ENCODE data around the gene DHRS9. TPM values are rescaled to one million over a fixed set of nuclear protein-coding genes. Genes with fewer than 3 reads are reported as not detected.

DHRS9 gene
- total and polyA plus RNA-seq, 9 of the 15 experiments (the other 6 are each of a cell fraction or from before 2014, with no cell fraction given), result 0.27 to 1.7 (median 0.69) TPM

- TF ChIP-seq CEBPG (CRISPR knock-in tag; IDR thresholded peaks at IDR 0.05) (peak; percentile 59), CEBPG (tag; conservative IDR thresholded peaks at IDR 0.05 in 1 of 2, IDR thresholded peaks at IDR 0.05 in 1 of 2) (peak; percentile 45 to 63; a peak in 3 of 4 replicates), HNRNPL (IDR thresholded peaks at IDR 0.05; ENCODE audit: low read depth, low read length) (no peak), NELFE (IDR thresholded peaks at IDR 0.05; ENCODE audit: insufficient read depth, insufficient read length) (no peak), SMARCA5 (IDR thresholded peaks at IDR 0.05) (no peak), E4F1 (CRISPR knock-in tag; IDR thresholded peaks at IDR 0.05; ENCODE audit: borderline replicate concordance) (no peak), KDM1A (IDR thresholded peaks at IDR 0.05) (peak; percentile 22 to 61; a peak in 3 of 4 replicates), JUN (IDR thresholded peaks at IDR 0.05; ENCODE audit: borderline replicate concordance, low read depth, low read length) (peak; percentile 25; the same call in 1 of the 2 replicates), JUN (CRISPR knock-in tag; IDR thresholded peaks at IDR 0.05; ENCODE audit: borderline replicate concordance) (0 out of 2 replicates have a peak, but pooled peaks have one; percentile 24), LARP7 (IDR thresholded peaks at IDR 0.05) (no peak), FOXA3 (CRISPR knock-in tag; conservative IDR thresholded peaks at IDR 0.05 in 1 of 2, IDR thresholded peaks at IDR 0.05 in 1 of 2) (0 out of 4 replicates have a peak, but pooled peaks of 1 of the 2 experiments have one; percentile 50), ZBTB2 (IDR thresholded peaks at IDR 0.05) (no peak), ZNF77 (CRISPR knock-in tag; IDR thresholded peaks at IDR 0.05) (no peak), KLF6 (CRISPR knock-in tag; IDR thresholded peaks at IDR 0.05; ENCODE audit: borderline replicate concordance) (no peak), AFF4 (CRISPR knock-in tag; IDR thresholded peaks at IDR 0.05) (0 out of 2 replicates have a peak, but pooled peaks have one; percentile 65), STAT5B (CRISPR knock-in tag; IDR thresholded peaks at IDR 0.05) (no peak), CXXC5 (CRISPR knock-in tag; IDR thresholded peaks at IDR 0.05) (0 out of 2 replicates have a peak, but pooled peaks have one; percentile 27), PRMT5 (CRISPR knock-in tag; IDR thresholded peaks at IDR 0.05) (no peak), TFAP4 (CRISPR knock-in tag; IDR thresholded peaks at IDR 0.05; ENCODE audit: borderline replicate concordance) (no peak)
Observed at GRCh38 chr2:169073963-169074751, 4.8 kb downstream of the DHRS9 start (continued).
